ENCODE results near the gene PLAC1. TPM values are rescaled to one million over a fixed set of nuclear protein-coding genes. Genes with fewer than 3 reads are reported as not detected.

The PLAC1 gene
- total and polyA plus RNA-seq, 2 of the 4 experiments (the other 2 are of a cell fraction), result 0.36 to 0.74 TPM

GRCh38 chrX:134626434-134626833 is 31.8 kb downstream of the PLAC1 start:
- peaks cover 18% of the 10 kb centered on the region for H3K4me1 ChIP-seq (ENCODE audit: control insufficient read depth, insufficient read depth, low read length)

More at GRCh38 chrX:134626434-134626833, 31.8 kb downstream of the PLAC1 start:
- Histone ChIP-seq H3K56ac (ENCODE audit: extremely low read depth, insufficient read depth, low read length) (no peak overlapping the region), H4K5ac (ENCODE audit: low read depth, low read length) (no peak overlapping the region), H3K36me3 (ENCODE audit: control insufficient read depth, insufficient read depth, low read length) (no peaks in the 10 kb centered on the region), H3K4me2 (ENCODE audit: low read depth, low read length) (no peak overlapping the region), H3K4ac (ENCODE audit: low read depth, low read length) (no peak overlapping the region; the same call in 1 of the 2 replicates), H2BK120ac (ENCODE audit: low read depth, low read length) (peak overlapping the region; percentile 8; the same call in 1 of the 2 replicates), H2BK15ac (ENCODE audit: low read depth, low read length) (no peak overlapping the region), H3K27me3 (ENCODE audit: control insufficient read depth, insufficient read depth, low read length) (no peaks in the 10 kb centered on the region), H3K14ac (replicated peaks; ENCODE audit: low read depth, low read length) (no peak overlapping the region), H2AK5ac (ENCODE audit: low read depth, low read length) (no peak overlapping the region), H3K79me1 (ENCODE audit: low read depth in 1 of 2, low read length in 2 of 2) (no peaks in the 10 kb centered on the region), H2AK9ac (replicated peaks; ENCODE audit: low read depth, low read length, poor library complexity) (no peak overlapping the region), H3K18ac (ENCODE audit: low read depth, low read length) (no peak overlapping the region), H4K20me1 (ENCODE audit: insufficient read depth, low read length) (no peaks in the 10 kb centered on the region), H2BK20ac (ENCODE audit: low read depth, low read length) (no peak overlapping the region), H3K9me3 (ENCODE audit: control insufficient read depth, insufficient read depth, low read length) (no peaks in the 10 kb centered on the region), H3K23ac (ENCODE audit: low read depth, low read length) (no peak overlapping the region), H3K9me1 (ENCODE audit: insufficient read depth, low read length) (peaks cover 9% of the 10 kb centered on the region; the same call in 1 of the 2 replicates), H4K91ac (ENCODE audit: insufficient read depth, low read depth, low read length) (no peak overlapping the region), H3K9ac (ENCODE audit: low read depth, low read length) (no peak overlapping the region), H4K8ac (ENCODE audit: low read depth in 2 of 2, low read length in 2 of 2) (no peak overlapping the region), H2AFZ (replicated peaks; ENCODE audit: low read length, poor library complexity) (no peak overlapping the region), H2BK5ac (ENCODE audit: low read depth, low read length, poor library complexity, severe bottlenecking) (no peak overlapping the region), H3K27ac (ENCODE audit: insufficient read depth, low read length) (no peak overlapping the region), H3K4me3 (ENCODE audit: insufficient read depth, low read depth, low read length) (no peak overlapping the region)
- in situ Hi-C loops (cut with MboI; ENCODE audit: low sequenced_read_pairs), result no loop called here
- CTCF ChIA-PET, result no interaction called here
- dilution Hi-C loops (cut with HindIII; ENCODE audit: low sequenced_read_pairs, unreplicated experiment), result no loop called here
- no peak for ATAC-seq (ENCODE audit: low read depth)
- POLR2A ChIA-PET (ENCODE audit: unreplicated experiment), result no interaction called here
- TF ChIP-seq FOS (IDR thresholded peaks at IDR 0.05; ENCODE audit: low read depth, low read length) (no peak), MAZ (IDR thresholded peaks at IDR 0.05; ENCODE audit: borderline replicate concordance, low read depth, low read length) (no peak), RAD21 (IDR thresholded peaks at IDR 0.05; ENCODE audit: low read length) (no peak), BHLHE40 (IDR thresholded peaks at IDR 0.05; ENCODE audit: low read depth, low read length) (no peak), POLR2A (IDR thresholded peaks at IDR 0.05; ENCODE audit: low read depth, low read length) (no peak), CHD1 (IDR thresholded peaks at IDR 0.05; ENCODE audit: low read depth, low read length) (no peak), CTCF (conservative IDR thresholded peaks at IDR 0.05; ENCODE audit: low read depth, low read length) (no peak), MXI1 (IDR thresholded peaks at IDR 0.05; ENCODE audit: borderline replicate concordance, low read depth, low read length) (no peak), RCOR1 (IDR thresholded peaks at IDR 0.05; ENCODE audit: insufficient replicate concordance, low read length) (no peak), MAFK (IDR thresholded peaks at IDR 0.05; ENCODE audit: low read depth, low read length) (no peak), RFX5 (IDR thresholded peaks at IDR 0.05; ENCODE audit: low read depth, low read length) (no peak), CEBPB (IDR thresholded peaks at IDR 0.05; ENCODE audit: low read depth, low read length) (no peak), NFE2L2 (IDR thresholded peaks at IDR 0.05; ENCODE audit: low read depth, low read length) (no peak), ELK1 (IDR thresholded peaks at IDR 0.05; ENCODE audit: borderline replicate concordance, low read depth, low read length) (no peak)
- intact Hi-C loops (cut with micrococcal nuclease), result no loop called here
- no peak for DNase-seq
- BruUV-seq (replicated peaks), result no TSS peak

All from IMR-90 (cell line).